Neural cell (in vitro differentiated cells): ENCODE results near the gene G6PC3. TPM values are rescaled to one million over a fixed set of nuclear protein-coding genes. Genes with fewer than 3 reads are reported as not detected.

ENCODE experiments used
- H2AFZ ChIP-seq: fragments of 200-600, 300-800 bp; sonication (generic), shearing (Covaris generic); 2 replicates; pipeline ENCODE4 v1.6.0; 2014; ENCODE audit warnings: low read depth, mild to moderate bottlenecking, antibody characterized with exemption, low read length, moderate library complexity
- H3F3A ChIP-seq: fragments of 200-600 bp; shearing (Covaris generic); 2 replicates; pipeline ENCODE4 v1.6.1; 2016; ENCODE audit warnings: mild to moderate bottlenecking, moderate library complexity, mixed read lengths, antibody characterized with exemption, low read length; ENCODE audit not compliant: insufficient read depth, poor library complexity, severe bottlenecking
- H3K27ac ChIP-seq: fragments of 200-600, 300-800 bp; sonication (generic), shearing (Covaris generic); 2 replicates; pipeline ENCODE4 v1.5.1; 2014; ENCODE audit warnings: mild to moderate bottlenecking, low read length, moderate library complexity
- H3K27me3 ChIP-seq: fragments of 300-800, 200-600 bp; sonication (generic), shearing (Covaris generic); 2 replicates; pipeline ENCODE4 v1.6.0; 2014; ENCODE audit warnings: mild to moderate bottlenecking, low read depth, low read length, moderate library complexity; ENCODE audit not compliant: insufficient read depth
- H3K36me3 ChIP-seq: fragments of 300-800, 200-600 bp; sonication (generic), shearing (Covaris generic); 2 replicates; pipeline ENCODE4 v1.5.1; 2014; ENCODE audit warnings: mild to moderate bottlenecking, antibody characterized with exemption, low read length, moderate library complexity; ENCODE audit not compliant: insufficient read depth
- H3K4me2 ChIP-seq: fragments of 300-800, 200-600 bp; sonication (generic), shearing (Covaris generic); 2 replicates; pipeline ENCODE4 v1.6.0; 2014; ENCODE audit warnings: mild to moderate bottlenecking, low read length
- H3K4me3 ChIP-seq: fragments of 300-800, 200-600 bp; sonication (generic), shearing (Covaris generic); 2 replicates; pipeline ENCODE4 v1.5.1; 2014; ENCODE audit warnings: mild to moderate bottlenecking, low read length, moderate library complexity
- H3K79me2 ChIP-seq: fragments of 200-600 bp; shearing (Covaris generic); replicated peaks from 2 replicates; pipeline ENCODE4 v1.6.0; 2014; ENCODE audit warnings: mild to moderate bottlenecking, low read length, moderate library complexity; ENCODE audit not compliant: insufficient read depth
- H3K9ac ChIP-seq: fragments of 300-800, 200-600 bp; sonication (generic), shearing (Covaris generic); 2 replicates; pipeline ENCODE4 v1.6.1; 2016; ENCODE audit warnings: mild to moderate bottlenecking, low read length, mixed read lengths
- H3K9me2 ChIP-seq: fragments of 200-600 bp; shearing (Covaris generic); 2 replicates; pipeline ENCODE4 v1.6.1; 2016; ENCODE audit warnings: mild to moderate bottlenecking, low read length, mixed read lengths; ENCODE audit not compliant: insufficient read depth
- H3K9me3 ChIP-seq: fragments of 200-600, 300-800 bp; sonication (generic), shearing (Covaris generic); 2 replicates; pipeline ENCODE4 v1.6.1; 2016; ENCODE audit warnings: mild to moderate bottlenecking, mixed run types, low read length, moderate library complexity, mixed read lengths
- H4K20me1 ChIP-seq: fragments of 200-600 bp; shearing (Covaris generic); 2 replicates; pipeline ENCODE4 v1.6.1; 2016; ENCODE audit warnings: mild to moderate bottlenecking, mixed run types; ENCODE audit not compliant: insufficient read depth
- EP300 ChIP-seq: fragments of 450-650 bp; conservative IDR thresholded peaks from 2 replicates; pipeline ENCODE4 v1.6.1; 2014; ENCODE audit warnings: antibody characterized with exemption, mild to moderate bottlenecking, moderate library complexity; ENCODE audit not compliant: poor library complexity, severe bottlenecking
- EZH2 ChIP-seq: fragments of 200-600, 300-800 bp; shearing (Covaris generic), sonication (generic); IDR thresholded peaks from 2 replicates; pipeline ENCODE4 v1.6.1; 2014; ENCODE audit warnings: antibody characterized with exemption, low read length, borderline replicate concordance, mild to moderate bottlenecking; ENCODE audit not compliant: insufficient read depth, poor library complexity, severe bottlenecking
- MXI1 ChIP-seq: fragments of 450-650 bp; conservative IDR thresholded peaks from 2 replicates; pipeline ENCODE4 v1.6.1; 2014; ENCODE audit warnings: antibody characterized with exemption, mild to moderate bottlenecking; ENCODE audit not compliant: poor library complexity, severe bottlenecking
- RAD21 ChIP-seq: fragments of 450-650 bp; conservative IDR thresholded peaks from 2 replicates; pipeline ENCODE4 v1.6.1; 2014; ENCODE audit warnings: antibody characterized with exemption, mild to moderate bottlenecking, moderate library complexity
- SMC3 ChIP-seq: fragments of 450-650 bp; conservative IDR thresholded peaks from 2 replicates; pipeline ENCODE4 v1.6.1; 2014; ENCODE audit warnings: antibody characterized with exemption, mild to moderate bottlenecking, moderate library complexity; ENCODE audit not compliant: poor library complexity
- TAF1 ChIP-seq: IDR thresholded peaks from 2 replicates; pipeline ENCODE4 v1.6.1; 2012; ENCODE audit warnings: low read depth
- polyA plus RNA-seq: library from polyadenylated mRNA; depleted of rRNA; stranded (reverse); fragments of >200 nt; gene quantifications from 2 replicates; pipeline ENCODE4 v1.2.3, GENCODE V29; 2014
- TF ChIP-seq, protein P1 (sequence below): fragments of 450-650 bp; IDR thresholded peaks from 2 replicates; pipeline ENCODE4 v1.5.1; 2014; ENCODE audit warnings: antibody characterized with exemption, mild to moderate bottlenecking, moderate library complexity; ENCODE audit not compliant: poor library complexity, severe bottlenecking
- TF ChIP-seq, protein P2 (sequence below): IDR thresholded peaks from 2 replicates; pipeline ENCODE4 v1.6.1; 2012; ENCODE audit warnings: borderline replicate concordance

G6PC3 gene
- polyA plus RNA-seq, 1 donor from 2014 or later: 10.8 TPM

DNA sequence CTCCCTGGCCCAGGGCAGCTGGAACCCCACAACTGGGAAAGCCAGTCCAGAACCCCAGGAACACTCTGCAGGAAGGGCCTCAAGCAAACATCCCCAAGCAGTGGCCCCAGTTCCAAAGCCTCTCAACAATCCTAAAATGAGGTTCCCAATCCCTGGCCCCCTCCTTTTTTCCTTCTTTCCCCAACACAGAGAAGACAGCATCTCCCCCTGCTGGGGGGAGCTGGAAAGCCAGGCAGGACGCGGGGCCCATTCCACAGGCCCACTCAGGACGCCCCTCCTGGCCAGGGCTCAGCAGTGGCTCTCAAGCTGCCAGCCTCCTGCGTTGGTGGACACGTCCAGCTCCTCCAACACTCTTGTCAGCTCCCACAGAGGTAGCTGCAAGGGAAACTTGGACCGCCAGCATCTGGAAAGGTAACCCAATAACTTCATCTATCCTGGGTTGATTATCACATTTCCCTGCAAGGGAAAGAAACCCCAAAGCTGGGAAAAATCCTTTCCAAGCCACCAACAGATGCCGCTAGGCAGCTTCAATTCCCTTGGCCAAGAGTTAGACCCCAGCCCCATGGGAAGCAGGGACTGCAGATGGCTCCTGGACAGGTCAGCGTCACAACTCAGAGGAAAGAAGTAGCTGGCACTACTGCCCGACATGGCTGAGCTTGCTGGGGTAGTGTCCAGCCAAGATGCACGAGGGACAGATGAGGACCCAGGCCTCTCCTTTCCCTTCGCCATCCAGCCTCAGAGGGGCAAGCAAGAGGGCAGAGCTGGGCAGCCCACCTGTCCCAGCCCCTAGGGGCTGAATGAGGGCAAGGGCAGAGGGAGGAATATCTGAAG is 45.3 kb downstream of the G6PC3 start:
- Histone ChIP-seq H3F3A (no peaks in the 10 kb centered on the region), H3K9me3 (no peaks in the 10 kb centered on the region), H3K27ac (no peak overlapping the region), H3K36me3 (no peaks in the 10 kb centered on the region), H3K9ac (no peak overlapping the region), H2AFZ (no peak overlapping the region), H3K79me2 (peaks cover 41% of the 10 kb centered on the region), H3K4me2 (no peak overlapping the region), H3K27me3 (no peaks in the 10 kb centered on the region), H4K20me1 (peaks cover 11% of the 10 kb centered on the region), H3K4me3 (no peak overlapping the region), H3K9me2 (no peaks in the 10 kb centered on the region)
- TF ChIP-seq SMC3 (peak; percentile 49), RAD21 (peak; percentile 52), TAF1 (no peak)
- TF ChIP-seq, protein P1, sequence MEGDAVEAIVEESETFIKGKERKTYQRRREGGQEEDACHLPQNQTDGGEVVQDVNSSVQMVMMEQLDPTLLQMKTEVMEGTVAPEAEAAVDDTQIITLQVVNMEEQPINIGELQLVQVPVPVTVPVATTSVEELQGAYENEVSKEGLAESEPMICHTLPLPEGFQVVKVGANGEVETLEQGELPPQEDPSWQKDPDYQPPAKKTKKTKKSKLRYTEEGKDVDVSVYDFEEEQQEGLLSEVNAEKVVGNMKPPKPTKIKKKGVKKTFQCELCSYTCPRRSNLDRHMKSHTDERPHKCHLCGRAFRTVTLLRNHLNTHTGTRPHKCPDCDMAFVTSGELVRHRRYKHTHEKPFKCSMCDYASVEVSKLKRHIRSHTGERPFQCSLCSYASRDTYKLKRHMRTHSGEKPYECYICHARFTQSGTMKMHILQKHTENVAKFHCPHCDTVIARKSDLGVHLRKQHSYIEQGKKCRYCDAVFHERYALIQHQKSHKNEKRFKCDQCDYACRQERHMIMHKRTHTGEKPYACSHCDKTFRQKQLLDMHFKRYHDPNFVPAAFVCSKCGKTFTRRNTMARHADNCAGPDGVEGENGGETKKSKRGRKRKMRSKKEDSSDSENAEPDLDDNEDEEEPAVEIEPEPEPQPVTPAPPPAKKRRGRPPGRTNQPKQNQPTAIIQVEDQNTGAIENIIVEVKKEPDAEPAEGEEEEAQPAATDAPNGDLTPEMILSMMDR: peak; percentile 58

DNA sequence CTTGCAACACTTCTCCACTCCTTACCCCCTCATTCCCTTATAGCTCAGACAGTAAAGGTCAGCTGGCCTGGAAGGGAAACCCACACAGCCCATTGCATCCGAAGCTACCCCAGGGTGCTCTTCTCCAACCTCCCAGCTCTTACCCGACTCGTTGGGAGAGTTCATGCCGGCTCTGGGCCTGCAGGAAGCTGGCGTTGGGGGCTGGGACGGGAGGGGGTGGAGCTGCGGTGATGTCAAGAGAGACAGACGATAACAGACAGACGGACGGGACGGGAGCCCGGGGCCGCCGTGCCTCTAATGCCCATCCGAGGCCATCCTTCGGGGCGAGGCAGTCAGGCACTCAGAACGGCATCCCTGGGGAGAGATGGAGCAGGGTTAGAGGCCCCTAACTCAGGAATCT is 46.8 kb downstream of the G6PC3 start:
- Histone ChIP-seq H3K79me2 (peaks cover 56% of the 10 kb centered on the region), H3K36me3 (no peaks in the 10 kb centered on the region), H3K27ac (no peak overlapping the region)

DNA sequence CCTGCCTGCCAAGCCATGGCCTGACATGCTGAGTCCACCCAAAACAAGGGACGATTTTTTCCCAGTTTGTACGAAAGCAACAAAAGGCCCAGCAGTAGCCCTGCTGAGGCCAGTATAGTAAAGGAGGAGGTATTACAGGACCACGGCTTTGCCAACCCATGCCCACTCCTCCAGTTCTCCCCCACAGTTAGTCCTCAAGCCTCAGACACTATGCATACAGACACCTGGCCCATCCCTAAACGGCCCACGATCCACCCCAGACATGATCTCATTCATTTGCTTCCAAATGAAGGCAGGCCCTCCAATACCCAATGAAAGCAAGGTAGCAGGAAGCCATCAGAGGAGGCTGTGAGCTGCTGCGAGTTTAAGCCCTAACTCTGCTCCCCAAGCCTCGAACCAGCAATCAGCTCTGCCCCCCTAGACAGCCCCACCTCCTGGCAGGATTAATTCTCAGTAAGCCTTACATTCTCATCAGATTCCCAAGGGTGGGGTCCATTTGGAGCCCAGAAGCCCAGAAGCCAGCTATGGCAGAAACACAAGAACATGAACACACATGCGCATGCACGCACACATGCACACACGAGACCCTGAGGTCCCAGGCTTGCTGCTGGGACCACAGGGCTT is 48.0 kb downstream of the G6PC3 start:
- Histone ChIP-seq H3K79me2 (peaks cover 57% of the 10 kb centered on the region), H4K20me1 (peaks cover 11% of the 10 kb centered on the region), H3K36me3 (no peaks in the 10 kb centered on the region), H3K9me2 (no peaks in the 10 kb centered on the region), H3K9me3 (no peaks in the 10 kb centered on the region), H3K27me3 (no peaks in the 10 kb centered on the region), H3K9ac (no peak overlapping the region), H3K4me2 (no peak overlapping the region), H3K4me3 (peak overlapping the region; percentile 10), H3K27ac (no peak overlapping the region), H2AFZ (no peak overlapping the region), H3F3A (no peaks in the 10 kb centered on the region)
- TF ChIP-seq EP300 (no peak), MXI1 (no peak), EZH2 (no peak), TAF1 (no peak), SMC3 (no peak)
- TF ChIP-seq, protein P1: no peak
- TF ChIP-seq, protein P2, sequence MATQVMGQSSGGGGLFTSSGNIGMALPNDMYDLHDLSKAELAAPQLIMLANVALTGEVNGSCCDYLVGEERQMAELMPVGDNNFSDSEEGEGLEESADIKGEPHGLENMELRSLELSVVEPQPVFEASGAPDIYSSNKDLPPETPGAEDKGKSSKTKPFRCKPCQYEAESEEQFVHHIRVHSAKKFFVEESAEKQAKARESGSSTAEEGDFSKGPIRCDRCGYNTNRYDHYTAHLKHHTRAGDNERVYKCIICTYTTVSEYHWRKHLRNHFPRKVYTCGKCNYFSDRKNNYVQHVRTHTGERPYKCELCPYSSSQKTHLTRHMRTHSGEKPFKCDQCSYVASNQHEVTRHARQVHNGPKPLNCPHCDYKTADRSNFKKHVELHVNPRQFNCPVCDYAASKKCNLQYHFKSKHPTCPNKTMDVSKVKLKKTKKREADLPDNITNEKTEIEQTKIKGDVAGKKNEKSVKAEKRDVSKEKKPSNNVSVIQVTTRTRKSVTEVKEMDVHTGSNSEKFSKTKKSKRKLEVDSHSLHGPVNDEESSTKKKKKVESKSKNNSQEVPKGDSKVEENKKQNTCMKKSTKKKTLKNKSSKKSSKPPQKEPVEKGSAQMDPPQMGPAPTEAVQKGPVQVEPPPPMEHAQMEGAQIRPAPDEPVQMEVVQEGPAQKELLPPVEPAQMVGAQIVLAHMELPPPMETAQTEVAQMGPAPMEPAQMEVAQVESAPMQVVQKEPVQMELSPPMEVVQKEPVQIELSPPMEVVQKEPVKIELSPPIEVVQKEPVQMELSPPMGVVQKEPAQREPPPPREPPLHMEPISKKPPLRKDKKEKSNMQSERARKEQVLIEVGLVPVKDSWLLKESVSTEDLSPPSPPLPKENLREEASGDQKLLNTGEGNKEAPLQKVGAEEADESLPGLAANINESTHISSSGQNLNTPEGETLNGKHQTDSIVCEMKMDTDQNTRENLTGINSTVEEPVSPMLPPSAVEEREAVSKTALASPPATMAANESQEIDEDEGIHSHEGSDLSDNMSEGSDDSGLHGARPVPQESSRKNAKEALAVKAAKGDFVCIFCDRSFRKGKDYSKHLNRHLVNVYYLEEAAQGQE: no peak

More for the DNA sequence above, 46.8 kb downstream of the G6PC3 start:
- no peaks in the 10 kb centered on the region for H3K9me2 ChIP-seq
- no peak overlapping the region for H2AFZ ChIP-seq
- no peak for TF ChIP-seq EZH2
- no peak for TF ChIP-seq MXI1
- no peaks in the 10 kb centered on the region for H3K9me3 ChIP-seq
- H4K20me1 ChIP-seq: peaks cover 11% of the 10 kb centered on the region
- no peaks in the 10 kb centered on the region for H3F3A ChIP-seq
- H3K4me2 ChIP-seq: no peak overlapping the region
- no peak overlapping the region for H3K9ac ChIP-seq
- no peaks in the 10 kb centered on the region for H3K27me3 ChIP-seq
- H3K4me3 ChIP-seq: no peak overlapping the region
